ENCODE results near the gene SGK2. TPM values are rescaled to one million over a fixed set of nuclear protein-coding genes. Genes with fewer than 3 reads are reported as not detected.

Gene SGK2
- total RNA-seq, 4 donors from 2014 or later: 0.16 to 2.2 TPM; not detected in 2

- Histone ChIP-seq H3K4me1 (no peaks in the 10 kb centered on the region), H3K36me3 (no peaks in the 10 kb centered on the region), H3K9me3 (no peaks in the 10 kb centered on the region), H3K4me3 (no peak overlapping the region), H3K27ac (no peak overlapping the region), H3K27me3 (no peaks in the 10 kb centered on the region)
- WGBS, 2 donors (ENCODE audit: low coverage in 1 of 2): 93% methylated on average over 3 of the region's 3 CpGs; no CpG with 5 or more reads in 1 of the 2 donors
- no peak for TF ChIP-seq POLR2A (IDR thresholded peaks at IDR 0.05)
- TF ChIP-seq POLR2AphosphoS5 (IDR thresholded peaks at IDR 0.05): no peak
- TF ChIP-seq CTCF (IDR thresholded peaks at IDR 0.05): no peak
- no peak for TF ChIP-seq EP300 (IDR thresholded peaks at IDR 0.05)
- no peak for ATAC-seq
These were observed 12.5 kb downstream of the SGK2 start for GRCh38 chr20:43571310-43571709.

- no peaks in the 10 kb centered on the region for H3K27me3 ChIP-seq
- no peaks in the 10 kb centered on the region for H3K9me3 ChIP-seq
- TF ChIP-seq CTCF (IDR thresholded peaks at IDR 0.05) (no peak), POLR2AphosphoS5 (IDR thresholded peaks at IDR 0.05) (no peak), POLR2A (IDR thresholded peaks at IDR 0.05) (no peak), EP300 (IDR thresholded peaks at IDR 0.05) (no peak)
- H3K27ac ChIP-seq: no peak overlapping the region
- no peaks in the 10 kb centered on the region for H3K4me1 ChIP-seq
- no peak overlapping the region for H3K4me3 ChIP-seq
- no peak for ATAC-seq
- WGBS, 2 donors (ENCODE audit: low coverage in 1 of 2): 95 to 100% methylated on average over 1 to 4 of the region's 6 CpGs
- H3K36me3 ChIP-seq: no peaks in the 10 kb centered on the region
These were observed 12.9 kb downstream of the SGK2 start for GRCh38 chr20:43571771-43572170.

- H3K4me3 ChIP-seq: no peak overlapping the region
- no peaks in the 10 kb centered on the region for H3K27me3 ChIP-seq
- H3K4me1 ChIP-seq: no peaks in the 10 kb centered on the region
- TF ChIP-seq POLR2A (IDR thresholded peaks at IDR 0.05) (no peak), CTCF (IDR thresholded peaks at IDR 0.05) (no peak), POLR2AphosphoS5 (IDR thresholded peaks at IDR 0.05) (no peak), EP300 (IDR thresholded peaks at IDR 0.05) (no peak)
- ATAC-seq: no peak
- no peaks in the 10 kb centered on the region for H3K9me3 ChIP-seq
- no peaks in the 10 kb centered on the region for H3K36me3 ChIP-seq
- 93% methylated on average over 3 of the region's 8 CpGs; no CpG with 5 or more reads in 1 of the 2 donors for WGBS, 2 donors (ENCODE audit: low coverage in 1 of 2)
- H3K27ac ChIP-seq: no peak overlapping the region
These were observed 14.1 kb downstream of the SGK2 start for GRCh38 chr20:43572891-43573290.

- Histone ChIP-seq H3K36me3 (no peaks in the 10 kb centered on the region), H3K4me1 (no peaks in the 10 kb centered on the region), H3K27me3 (no peaks in the 10 kb centered on the region), H3K9me3 (no peaks in the 10 kb centered on the region), H3K27ac (no peak overlapping the region), H3K4me3 (no peak overlapping the region)
- 30 to 80% methylated on average over 1 to 2 of the region's 10 CpGs for WGBS, 2 donors (ENCODE audit: low coverage in 1 of 2)
- no peak for ATAC-seq
- no peak for TF ChIP-seq CTCF (IDR thresholded peaks at IDR 0.05)
These were observed 17.3 kb downstream of the SGK2 start for GRCh38 chr20:43576108-43576507.

- no peaks in the 10 kb centered on the region for H3K9me3 ChIP-seq
- H3K4me3 ChIP-seq: no peak overlapping the region
- H3K4me1 ChIP-seq: no peaks in the 10 kb centered on the region
- TF ChIP-seq POLR2A (IDR thresholded peaks at IDR 0.05) (no peak), CTCF (IDR thresholded peaks at IDR 0.05) (no peak)
- no peaks in the 10 kb centered on the region for H3K36me3 ChIP-seq
- H3K27me3 ChIP-seq: no peaks in the 10 kb centered on the region
- ATAC-seq: no peak
- WGBS, 2 donors (ENCODE audit: low coverage in 1 of 2): 64 to 65% methylated on average over 5 to 7 of the region's 7 CpGs
- H3K27ac ChIP-seq: no peak overlapping the region
These were observed 21.3 kb downstream of the SGK2 start for GRCh38 chr20:43579861-43580793.

All from gastroesophageal sphincter (tissue), 4 donors.